Measurements from ENCODE around the gene CCR9. TPM values are rescaled to one million over a fixed set of nuclear protein-coding genes. Genes with fewer than 3 reads are reported as not detected.

CCR9 gene
- total and polyA plus RNA-seq, 2 experiments from 2014 or later, result not detected

DNA sequence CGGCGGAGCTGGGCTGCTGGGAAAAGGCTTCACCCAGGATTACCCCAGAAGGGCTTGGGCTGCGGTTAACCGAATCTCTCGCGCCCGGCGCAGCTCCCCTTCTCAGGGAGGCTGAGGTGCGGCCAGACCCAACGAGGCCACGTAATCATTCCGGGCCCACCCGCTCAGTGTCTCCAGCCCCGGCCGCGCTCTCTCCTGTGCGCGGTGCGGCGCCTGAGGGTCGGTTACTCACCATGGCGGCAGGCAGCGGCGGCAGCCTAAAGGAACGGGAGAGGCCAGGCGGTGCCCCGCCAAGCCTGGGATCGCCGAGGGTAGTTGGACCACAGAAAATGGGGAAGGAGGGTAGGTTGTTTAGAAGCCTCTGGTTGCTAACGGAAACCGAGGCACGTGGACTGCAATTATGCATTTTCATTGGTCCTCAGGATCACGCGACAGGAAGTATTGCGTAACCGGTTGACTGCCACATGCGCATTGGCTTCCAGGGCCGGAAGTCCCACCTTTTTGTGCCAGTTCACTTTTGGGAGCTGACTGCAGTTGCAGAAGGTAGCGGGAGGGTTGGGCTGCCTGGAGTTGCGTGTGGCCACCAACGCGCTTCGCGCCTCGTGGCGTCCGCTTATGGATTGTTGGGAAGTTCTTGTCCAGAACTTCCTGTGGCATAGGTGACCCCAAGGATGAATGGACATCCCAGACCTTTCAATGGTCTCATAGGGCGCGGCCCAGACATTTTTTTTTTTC, 44.4 kb upstream of the CCR9 start, which contains the start of gene LZTFL1:
LZTFL1 (minus strand) TSS at position 363 of the 735 bp plus-strand sequence; CDS start at position 235, 128 bp downstream.
- peaks cover 2% of the 10 kb centered on the region for H3K27me3 Mint-ChIP-seq (ENCODE audit: insufficient read depth, low read depth, poor library complexity)
- H3K27ac ChIP-seq (ENCODE audit: low read depth), result no peak within 1 kb of the TSS
- peak within 1 kb of the TSS; percentile 91 for H3K27ac Mint-ChIP-seq

DNA sequence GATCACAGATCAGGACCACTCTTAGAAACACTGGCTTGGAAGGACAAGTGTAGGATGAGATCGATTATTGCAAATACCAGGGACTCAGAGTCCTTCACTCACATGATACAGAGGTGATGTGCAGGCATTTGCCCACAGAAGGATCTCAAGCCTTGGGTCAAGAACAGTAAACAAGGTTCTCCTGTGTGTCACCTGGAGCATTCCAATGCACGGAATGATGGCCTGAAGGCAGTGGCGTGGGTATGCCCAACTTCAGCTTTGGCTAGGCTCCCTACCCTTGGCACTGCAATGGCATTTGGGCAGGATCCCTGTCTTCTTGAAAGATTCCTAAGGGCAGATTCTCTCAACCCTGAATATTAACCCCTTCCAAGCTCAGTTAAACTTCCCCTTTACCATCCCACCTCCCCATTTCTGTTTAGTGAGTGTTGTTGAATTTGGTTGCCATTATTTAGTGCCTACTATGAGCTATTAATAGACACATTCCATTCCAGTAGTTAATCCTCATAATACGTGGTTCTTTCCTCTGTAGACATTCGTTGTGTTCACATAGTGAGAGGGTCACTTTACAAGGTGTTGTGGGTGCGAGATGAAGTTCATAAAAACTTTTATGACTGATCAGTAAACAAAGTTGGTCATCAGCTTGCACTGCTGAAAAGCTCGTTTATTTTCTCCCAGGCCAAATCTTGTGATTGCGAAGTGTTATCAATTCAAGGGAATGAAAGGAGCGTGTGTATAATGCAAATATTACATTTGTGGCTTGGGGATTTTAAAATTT, 43.3 kb upstream of the CCR9 start:
- H3K27ac Mint-ChIP-seq, result no peak overlapping the region
- Histone ChIP-seq H3K9me2 (ENCODE audit: insufficient read depth) (peaks cover 10% of the 10 kb centered on the region; the same call in 1 of the 2 replicates), H3F3A (replicated peaks; ENCODE audit: low read depth) (no peaks in the 10 kb centered on the region), H4K20me1 (replicated peaks; ENCODE audit: insufficient read depth) (no peaks in the 10 kb centered on the region), H3K36me3 (ENCODE audit: insufficient read depth) (no peaks in the 10 kb centered on the region), H3K4me1 (ENCODE audit: insufficient read depth) (no peaks in the 10 kb centered on the region), H3K27ac (ENCODE audit: low read depth) (no peak overlapping the region), H3K4me2 (peak overlapping the region; percentile 74; the same call in 1 of the 2 replicates), H3K79me2 (replicated peaks; ENCODE audit: insufficient read depth) (no peaks in the 10 kb centered on the region), H2AFZ (no peak overlapping the region; the same call in 1 of the 2 replicates), H3K4me3 (0 out of 2 replicates have a peak overlapping the region, but pooled peaks have one; percentile 84), H3K27me3 (ENCODE audit: insufficient read depth) (peaks cover 51% of the 10 kb centered on the region)
- peak overlapping the region; percentile 88 for H3K4me3 Mint-ChIP-seq
- no peak for ATAC-seq
- H3K9me3 Mint-ChIP-seq, result no peaks in the 10 kb centered on the region
- no peak for DNase-seq (ENCODE audit: low spot score)
- H3K36me3 Mint-ChIP-seq (ENCODE audit: low read depth), result no peaks in the 10 kb centered on the region
- peaks cover 3% of the 10 kb centered on the region; the same call in 2 of the 3 replicates for H3K4me1 Mint-ChIP-seq
- peaks cover 2% of the 10 kb centered on the region for H3K27me3 Mint-ChIP-seq (ENCODE audit: insufficient read depth, low read depth, poor library complexity)
- TF ChIP-seq, protein P1, sequence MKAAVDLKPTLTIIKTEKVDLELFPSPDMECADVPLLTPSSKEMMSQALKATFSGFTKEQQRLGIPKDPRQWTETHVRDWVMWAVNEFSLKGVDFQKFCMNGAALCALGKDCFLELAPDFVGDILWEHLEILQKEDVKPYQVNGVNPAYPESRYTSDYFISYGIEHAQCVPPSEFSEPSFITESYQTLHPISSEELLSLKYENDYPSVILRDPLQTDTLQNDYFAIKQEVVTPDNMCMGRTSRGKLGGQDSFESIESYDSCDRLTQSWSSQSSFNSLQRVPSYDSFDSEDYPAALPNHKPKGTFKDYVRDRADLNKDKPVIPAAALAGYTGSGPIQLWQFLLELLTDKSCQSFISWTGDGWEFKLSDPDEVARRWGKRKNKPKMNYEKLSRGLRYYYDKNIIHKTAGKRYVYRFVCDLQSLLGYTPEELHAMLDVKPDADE (IDR thresholded peaks at IDR 0.05), result no peak
- TF ChIP-seq, protein P2, sequence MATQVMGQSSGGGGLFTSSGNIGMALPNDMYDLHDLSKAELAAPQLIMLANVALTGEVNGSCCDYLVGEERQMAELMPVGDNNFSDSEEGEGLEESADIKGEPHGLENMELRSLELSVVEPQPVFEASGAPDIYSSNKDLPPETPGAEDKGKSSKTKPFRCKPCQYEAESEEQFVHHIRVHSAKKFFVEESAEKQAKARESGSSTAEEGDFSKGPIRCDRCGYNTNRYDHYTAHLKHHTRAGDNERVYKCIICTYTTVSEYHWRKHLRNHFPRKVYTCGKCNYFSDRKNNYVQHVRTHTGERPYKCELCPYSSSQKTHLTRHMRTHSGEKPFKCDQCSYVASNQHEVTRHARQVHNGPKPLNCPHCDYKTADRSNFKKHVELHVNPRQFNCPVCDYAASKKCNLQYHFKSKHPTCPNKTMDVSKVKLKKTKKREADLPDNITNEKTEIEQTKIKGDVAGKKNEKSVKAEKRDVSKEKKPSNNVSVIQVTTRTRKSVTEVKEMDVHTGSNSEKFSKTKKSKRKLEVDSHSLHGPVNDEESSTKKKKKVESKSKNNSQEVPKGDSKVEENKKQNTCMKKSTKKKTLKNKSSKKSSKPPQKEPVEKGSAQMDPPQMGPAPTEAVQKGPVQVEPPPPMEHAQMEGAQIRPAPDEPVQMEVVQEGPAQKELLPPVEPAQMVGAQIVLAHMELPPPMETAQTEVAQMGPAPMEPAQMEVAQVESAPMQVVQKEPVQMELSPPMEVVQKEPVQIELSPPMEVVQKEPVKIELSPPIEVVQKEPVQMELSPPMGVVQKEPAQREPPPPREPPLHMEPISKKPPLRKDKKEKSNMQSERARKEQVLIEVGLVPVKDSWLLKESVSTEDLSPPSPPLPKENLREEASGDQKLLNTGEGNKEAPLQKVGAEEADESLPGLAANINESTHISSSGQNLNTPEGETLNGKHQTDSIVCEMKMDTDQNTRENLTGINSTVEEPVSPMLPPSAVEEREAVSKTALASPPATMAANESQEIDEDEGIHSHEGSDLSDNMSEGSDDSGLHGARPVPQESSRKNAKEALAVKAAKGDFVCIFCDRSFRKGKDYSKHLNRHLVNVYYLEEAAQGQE (IDR thresholded peaks at IDR 0.05; ENCODE audit: unreplicated experiment), result no peak
- TF ChIP-seq NANOG (IDR thresholded peaks at IDR 0.05; ENCODE audit: borderline replicate concordance), result no peak
- no peak for TF ChIP-seq POLR2AphosphoS5 (IDR thresholded peaks at IDR 0.05; ENCODE audit: low read depth)
- TF ChIP-seq STAT1 (IDR thresholded peaks at IDR 0.05; ENCODE audit: unreplicated experiment), result no peak
- no peak for TF ChIP-seq ZNF331 (CRISPR knock-in tag; IDR thresholded peaks at IDR 0.05; ENCODE audit: low read depth)

More for the DNA sequence above, 44.4 kb upstream of the CCR9 start, which contains the start of gene LZTFL1:
- H3K4me3 ChIP-seq, result peak within 1 kb of the TSS; percentile 84
- Mint-ChIP-seq H3K36me3 (ENCODE audit: low read depth) (no peaks in the 10 kb centered on the region), H3K4me1 (peaks cover 3% of the 10 kb centered on the region; the same call in 2 of the 3 replicates), H3K4me3 (peak within 1 kb of the TSS; percentile 88), H3K9me3 (no peaks in the 10 kb centered on the region)
- peaks cover 43% of the 10 kb centered on the region for H3K27me3 ChIP-seq (ENCODE audit: insufficient read depth)
- H4K20me1 ChIP-seq (replicated peaks; ENCODE audit: insufficient read depth), result no peaks in the 10 kb centered on the region
- TF ChIP-seq, protein P1 (IDR thresholded peaks at IDR 0.05), result peak; percentile 7; the same call in 1 of the 2 replicates
- TF ChIP-seq EZH2phosphoT487 (IDR thresholded peaks at IDR 0.05; ENCODE audit: unreplicated experiment), result no peak
- TF ChIP-seq JUNB (IDR thresholded peaks at IDR 0.05; ENCODE audit: unreplicated experiment), result no peak
- no peak for TF ChIP-seq ZNF114 (CRISPR knock-in tag; IDR thresholded peaks at IDR 0.05)
- peak; percentile 86 for TF ChIP-seq POLR2AphosphoS5 (IDR thresholded peaks at IDR 0.05; ENCODE audit: low read depth)
- no peaks in the 10 kb centered on the region for H3K79me2 ChIP-seq (replicated peaks; ENCODE audit: insufficient read depth)
- DNase-seq (ENCODE audit: low spot score) (peak; percentile 99), ATAC-seq (peak; percentile 96)
- H3K9me2 ChIP-seq (ENCODE audit: insufficient read depth), result peaks cover 10% of the 10 kb centered on the region; the same call in 1 of the 2 replicates
- H2AFZ ChIP-seq, result peak within 1 kb of the TSS; percentile 85
- H3K36me3 ChIP-seq (ENCODE audit: insufficient read depth), result no peaks in the 10 kb centered on the region
- no peaks in the 10 kb centered on the region for H3K4me1 ChIP-seq (ENCODE audit: insufficient read depth)
- H3K4me2 ChIP-seq, result peak within 1 kb of the TSS; percentile 96
- no peaks in the 10 kb centered on the region for H3F3A ChIP-seq (replicated peaks; ENCODE audit: low read depth)

All from GM23338 (cell line).